IMR-90 (cell line): ENCODE results near the gene TMEM120A. TPM values are rescaled to one million over a fixed set of nuclear protein-coding genes. Genes with fewer than 3 reads are reported as not detected.

Source experiments
- ATAC-seq: fragments of 200-7000 bp; cut with Tn5 transposase; 2 replicates; pipeline ENCODE4 v1.9.1; 2020; ENCODE audit warnings: low read depth, mild to moderate bottlenecking, moderate library complexity
- BruUV-seq: library from RNA; stranded (reverse); fragments of 400-500 nt; replicated peaks from 2 replicates; lab custom pipeline; 2021; lab: Mats Ljungman, UMichigan
- CTCF ChIA-PET: fragments of 300-600 bp; formaldehyde crosslinking; extraction: SDS; loops from one replicate; lab custom pipeline; 2021; ENCODE audit warnings: antibody characterized with exemption; lab: Yijun Ruan, JAX
- POLR2A ChIA-PET: fragments of 300-600 bp; sonication (Branson Sonifier 250); formaldehyde crosslinking; loops from one replicate; lab custom pipeline; 2022; ENCODE audit warnings: antibody characterized with exemption; ENCODE audit not compliant: unreplicated experiment; lab: Charles Lee
- DNase-seq: peaks from one replicate; pipeline ENCODE4 v3.0.0; 2013
- H2AFZ ChIP-seq: replicated peaks from 2 replicates; pipeline ENCODE3; 2013; ENCODE audit warnings: low read length, mild to moderate bottlenecking; ENCODE audit not compliant: poor library complexity
- H2AK5ac ChIP-seq: 2 replicates; pipeline ENCODE4 v1.6.1; 2013; ENCODE audit warnings: low read depth, low read length, inconsistent platforms
- H2AK9ac ChIP-seq: replicated peaks from 2 replicates; pipeline ENCODE3; 2013; ENCODE audit warnings: mild to moderate bottlenecking, low read depth, low read length, moderate library complexity; ENCODE audit not compliant: poor library complexity
- H2BK120ac ChIP-seq: 2 replicates; pipeline ENCODE4 v1.6.1; 2013; ENCODE audit warnings: low read depth, low read length, inconsistent platforms
- H2BK15ac ChIP-seq: 3 replicates; pipeline ENCODE4 v1.6.1; 2013; ENCODE audit warnings: low read depth, low read length, inconsistent platforms
- H2BK20ac ChIP-seq: 2 replicates; pipeline ENCODE4 v1.6.1; 2013; ENCODE audit warnings: low read depth, mild to moderate bottlenecking, inconsistent platforms, low read length, moderate library complexity
- H2BK5ac ChIP-seq: 2 replicates; pipeline ENCODE4 v1.6.1; 2013; ENCODE audit warnings: mild to moderate bottlenecking, low read depth, low read length, inconsistent platforms; ENCODE audit not compliant: poor library complexity, severe bottlenecking
- H3K14ac ChIP-seq: replicated peaks from 2 replicates; pipeline ENCODE4 v1.6.1; 2013; ENCODE audit warnings: low read depth, low read length, inconsistent platforms
- H3K18ac ChIP-seq: 2 replicates; pipeline ENCODE4 v1.6.1; 2013; ENCODE audit warnings: low read depth, low read length, control low read depth
- H3K23ac ChIP-seq: 2 replicates; pipeline ENCODE4 v1.6.1; 2013; ENCODE audit warnings: low read depth, low read length, inconsistent platforms
- H3K27ac ChIP-seq: 2 replicates; pipeline ENCODE4 v1.5.1; 2013; ENCODE audit warnings: mild to moderate bottlenecking, control low read depth, low read length; ENCODE audit not compliant: insufficient read depth
- H3K27me3 ChIP-seq: 2 replicates; pipeline ENCODE4 v1.6.1; 2013; ENCODE audit warnings: low read length; ENCODE audit not compliant: control insufficient read depth, insufficient read depth
- H3K36me3 ChIP-seq: 2 replicates; pipeline ENCODE4 v1.6.1; 2013; ENCODE audit warnings: low read length, mixed read lengths; ENCODE audit not compliant: control insufficient read depth, insufficient read depth
- H3K4ac ChIP-seq: 2 replicates; pipeline ENCODE4 v1.6.1; 2013; ENCODE audit warnings: low read depth, low read length, inconsistent platforms
- H3K4me1 ChIP-seq: 2 replicates; pipeline ENCODE4 v1.6.1; 2013; ENCODE audit warnings: low read length, mixed read lengths; ENCODE audit not compliant: control insufficient read depth, insufficient read depth
- H3K4me2 ChIP-seq: 2 replicates; pipeline ENCODE4 v1.6.1; 2013; ENCODE audit warnings: low read depth, mild to moderate bottlenecking, control low read depth, low read length, moderate library complexity
- H3K4me3 ChIP-seq: 2 replicates; pipeline ENCODE4 v1.5.1; 2013; ENCODE audit warnings: low read depth, mild to moderate bottlenecking, control low read depth, low read length, moderate library complexity; ENCODE audit not compliant: insufficient read depth
- H3K56ac ChIP-seq: 2 replicates; pipeline ENCODE4 v1.6.1; 2013; ENCODE audit warnings: low read length, inconsistent platforms; ENCODE audit not compliant: insufficient read depth; ENCODE audit errors: extremely low read depth
- H3K79me1 ChIP-seq, 2 experiments: 2 replicates each; pipeline ENCODE4 v1.6.1; 2013; ENCODE audit warnings: low read length in 2 of 2, inconsistent platforms in 1 of 2, low read depth in 1 of 2
- H3K9ac ChIP-seq: 2 replicates; pipeline ENCODE4 v1.6.1; 2013; ENCODE audit warnings: low read depth, low read length, control low read depth
- H3K9me1 ChIP-seq: 2 replicates; pipeline ENCODE4 v1.6.1; 2013; ENCODE audit warnings: low read length, inconsistent platforms; ENCODE audit not compliant: insufficient read depth
- H3K9me3 ChIP-seq: 2 replicates; pipeline ENCODE4 v1.6.1; 2013; ENCODE audit warnings: low read length; ENCODE audit not compliant: control insufficient read depth, insufficient read depth
- H4K20me1 ChIP-seq: 2 replicates; pipeline ENCODE4 v1.6.1; 2013; ENCODE audit warnings: low read length, inconsistent platforms; ENCODE audit not compliant: insufficient read depth
- H4K5ac ChIP-seq: 2 replicates; pipeline ENCODE4 v1.6.1; 2013; ENCODE audit warnings: mild to moderate bottlenecking, low read depth, low read length, control low read depth
- H4K8ac ChIP-seq, 2 experiments: 2 replicates each; pipeline ENCODE4 v1.6.1; 2013; ENCODE audit warnings: low read depth in 2 of 2, low read length in 2 of 2, control low read depth in 1 of 2, inconsistent platforms in 1 of 2
- H4K91ac ChIP-seq: 2 replicates; pipeline ENCODE4 v1.6.1; 2013; ENCODE audit warnings: low read depth, low read length, inconsistent platforms; ENCODE audit not compliant: insufficient read depth
- MXI1 ChIP-seq: IDR thresholded peaks from 2 replicates; pipeline ENCODE4 v1.6.1; 2012; ENCODE audit warnings: low read depth, mild to moderate bottlenecking, low read length, moderate library complexity, borderline replicate concordance
- RCOR1 ChIP-seq: IDR thresholded peaks from 2 replicates; pipeline ENCODE4 v1.6.1; 2012; ENCODE audit warnings: mild to moderate bottlenecking, low read length, improper control_type of control experiment; ENCODE audit not compliant: insufficient replicate concordance
- WGBS, 2 experiments: methylation state at CpG; one replicate each; pipeline versions ENCODE4 v1.1.5 to v1.1.7; 2013; ENCODE audit warnings: missing lambda C conversion rate in 2 of 2; ENCODE audit not compliant: insufficient read length in 1 of 2; ENCODE audit errors: extremely low coverage in 2 of 2; 5-methylcytosine and 5-hydroxymethylcytosine counted together
- dilution Hi-C: fragments of 300-500 bp; cut with HindIII; formaldehyde crosslinking; loops from one replicate; pipeline ENCODE4 v1.14.3; 2018; ENCODE audit warnings: low sequenced_read_pairs; ENCODE audit not compliant: unreplicated experiment
- in situ Hi-C: fragments of 300-500 bp; cut with MboI; formaldehyde crosslinking; loops from 3 replicates; pipeline ENCODE4 v1.14.3; 2019; ENCODE audit warnings: low sequenced_read_pairs, inconsistent platforms, mixed read lengths
- intact Hi-C: fragments of 100-400 bp; cut with micrococcal nuclease; formaldehyde crosslinking; loops from 2 replicates; pipeline ENCODE4 v1.10.0; 2022
- polyA plus RNA-seq, 3 experiments: library from polyadenylated mRNA; depleted of rRNA; stranded (reverse); fragments of >200 nt; gene quantifications; 2 replicates each; pipeline ENCODE4 v1.2.3, GENCODE V29; 2012; ENCODE audit warnings: low replicate concordance in 1 of 3
- total RNA-seq: library from RNA; depleted of rRNA; stranded (reverse); fragments of >200 nt; gene quantifications from 2 replicates; pipeline ENCODE4 v1.2.3, GENCODE V29; 2012
- TF ChIP-seq, protein P1 (sequence below): conservative IDR thresholded peaks from 2 replicates; pipeline ENCODE4 v1.5.1; 2012; ENCODE audit warnings: mild to moderate bottlenecking, low read depth, low read length, improper control_type of control experiment

TMEM120A gene
- total and polyA plus RNA-seq, 2 of the 4 experiments (the other 2 are of a cell fraction): 32.1 to 39.3 TPM

DNA sequence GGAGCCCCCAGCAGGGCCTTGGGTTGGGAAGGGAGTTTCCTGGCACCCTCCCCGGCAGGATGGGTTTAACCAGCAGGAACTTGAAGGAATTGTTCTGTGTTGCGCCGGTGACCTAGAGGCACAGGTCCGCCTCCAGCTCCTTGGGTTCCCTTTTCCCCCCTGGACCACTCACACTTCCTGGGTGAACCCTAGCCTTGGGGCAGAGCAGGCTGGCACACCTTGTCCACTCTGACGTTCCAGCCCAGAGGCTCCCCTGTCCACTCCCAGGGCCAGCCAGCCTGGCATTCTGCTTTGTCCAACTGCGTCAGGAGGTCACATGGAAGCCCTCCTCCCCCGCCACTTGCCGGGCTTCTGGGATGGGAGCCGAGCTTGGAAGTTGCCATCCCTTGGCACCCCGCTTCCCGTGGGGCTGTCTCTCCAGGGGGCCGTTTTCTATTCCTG lies 25.8 kb downstream of the TMEM120A start:
- BruUV-seq: no TSS peak
- Histone ChIP-seq H2BK5ac (no peak overlapping the region), H3K4me2 (no peak overlapping the region), H2BK15ac (no peak overlapping the region), H2BK20ac (no peak overlapping the region), H4K5ac (no peak overlapping the region), H2BK120ac (no peak overlapping the region), H3K36me3 (peaks cover 15% of the 10 kb centered on the region; the same call in 1 of the 2 replicates), H2AK5ac (no peak overlapping the region), H3K9me3 (no peaks in the 10 kb centered on the region), H4K8ac (no peak overlapping the region), H3K9ac (no peak overlapping the region), H3K18ac (no peak overlapping the region), H3K56ac (no peak overlapping the region), H3K27me3 (no peaks in the 10 kb centered on the region), H3K4ac (no peak overlapping the region), H4K20me1 (no peaks in the 10 kb centered on the region), H3K4me1 (peaks cover 11% of the 10 kb centered on the region), H3K9me1 (peaks cover 16% of the 10 kb centered on the region), H3K23ac (no peak overlapping the region), H4K91ac (no peak overlapping the region), H3K14ac (no peak overlapping the region), H2AK9ac (no peak overlapping the region), H3K79me1 (peaks cover 2 to 45% of the 10 kb centered on the region in 2 experiments), H3K4me3 (no peak overlapping the region), H3K27ac (no peak overlapping the region), H2AFZ (no peak overlapping the region)
- ChIA-PET CTCF (no interaction called here), POLR2A (no interaction called here)
- TF ChIP-seq, protein P1, sequence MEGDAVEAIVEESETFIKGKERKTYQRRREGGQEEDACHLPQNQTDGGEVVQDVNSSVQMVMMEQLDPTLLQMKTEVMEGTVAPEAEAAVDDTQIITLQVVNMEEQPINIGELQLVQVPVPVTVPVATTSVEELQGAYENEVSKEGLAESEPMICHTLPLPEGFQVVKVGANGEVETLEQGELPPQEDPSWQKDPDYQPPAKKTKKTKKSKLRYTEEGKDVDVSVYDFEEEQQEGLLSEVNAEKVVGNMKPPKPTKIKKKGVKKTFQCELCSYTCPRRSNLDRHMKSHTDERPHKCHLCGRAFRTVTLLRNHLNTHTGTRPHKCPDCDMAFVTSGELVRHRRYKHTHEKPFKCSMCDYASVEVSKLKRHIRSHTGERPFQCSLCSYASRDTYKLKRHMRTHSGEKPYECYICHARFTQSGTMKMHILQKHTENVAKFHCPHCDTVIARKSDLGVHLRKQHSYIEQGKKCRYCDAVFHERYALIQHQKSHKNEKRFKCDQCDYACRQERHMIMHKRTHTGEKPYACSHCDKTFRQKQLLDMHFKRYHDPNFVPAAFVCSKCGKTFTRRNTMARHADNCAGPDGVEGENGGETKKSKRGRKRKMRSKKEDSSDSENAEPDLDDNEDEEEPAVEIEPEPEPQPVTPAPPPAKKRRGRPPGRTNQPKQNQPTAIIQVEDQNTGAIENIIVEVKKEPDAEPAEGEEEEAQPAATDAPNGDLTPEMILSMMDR: no peak
- TF ChIP-seq MXI1: no peak
- no peak for TF ChIP-seq RCOR1
- 94% methylated on average over 3 of the region's 12 CpGs; no CpG with 5 or more reads in 1 of the 2 experiments for WGBS, 2 experiments
- dilution Hi-C loops (no loop called here), intact Hi-C loops (loop anchor here (10.0 kb wide), 1 partner anchor 54 kb away; the partner anchor contains the start of gene POR), in situ Hi-C loops (no loop called here)
- ATAC-seq (no peak), DNase-seq (no peak)
